ENCODE data around the gene OR52B2.
"Not testable (repeated sequence)": the region's sequence is repeated elsewhere in the genome, so short reads cannot be mapped to it uniquely, and the experiment has no call there.

DNA sequence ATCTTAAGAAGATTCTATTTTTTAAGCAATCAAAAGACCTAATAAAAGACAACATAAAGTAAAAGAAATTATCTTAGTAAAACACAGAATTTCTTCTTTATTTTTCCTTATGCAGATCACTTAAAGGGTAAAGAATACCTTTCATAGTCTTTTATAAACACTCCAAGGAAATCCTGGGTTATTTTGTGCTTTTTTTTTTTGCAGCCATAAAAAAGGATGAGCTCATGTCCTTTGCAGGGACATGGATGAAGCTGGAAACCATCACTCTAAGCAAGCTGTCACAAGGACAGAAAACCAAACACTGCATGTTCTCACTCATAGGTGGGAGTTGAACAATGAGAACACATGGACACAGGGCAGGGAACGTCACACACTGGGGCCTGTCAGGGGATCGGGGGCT, 34.2 kb downstream of the OR52B2 start:
- not testable (repeated sequence) for TF ChIP-seq EZH2 (IDR thresholded peaks at IDR 0.05); POLR2AphosphoS5 (IDR thresholded peaks at IDR 0.05; ENCODE audit: borderline replicate concordance, low read depth, low read length)
